Measurements from ENCODE around the gene STAT6.

DNA sequence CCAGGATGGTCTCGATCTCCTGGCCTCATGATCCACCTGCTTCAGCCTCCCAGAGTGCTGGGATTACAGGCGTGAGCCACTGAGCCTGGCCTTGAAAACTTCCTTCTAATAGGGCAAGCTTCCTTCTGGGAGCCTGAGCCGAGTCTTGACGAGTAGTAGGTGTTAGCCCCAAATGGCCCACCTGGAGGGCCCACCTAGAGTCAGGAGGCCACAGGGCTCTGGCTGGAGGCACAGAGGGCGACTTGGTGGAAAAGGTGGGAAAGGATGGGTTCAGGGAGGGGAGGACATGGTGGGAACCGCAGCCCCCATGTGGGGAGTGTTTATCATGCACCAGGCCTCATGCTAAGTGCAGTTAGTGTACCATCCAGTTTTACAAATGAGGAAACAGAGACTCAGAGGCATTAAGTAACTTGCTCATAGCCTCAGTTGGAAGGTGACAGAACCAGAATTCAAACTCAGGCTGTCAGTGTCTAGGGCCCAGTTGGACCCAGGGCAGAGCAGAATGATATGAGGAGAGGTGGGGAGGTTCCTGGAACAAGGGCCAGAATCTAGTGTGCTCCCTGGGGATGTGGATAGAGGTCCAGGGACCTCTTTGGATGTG lies 39.3 kb upstream of the STAT6 start:
- no peak for TF ChIP-seq POLR2A (IDR thresholded peaks at IDR 0.05)
- TF ChIP-seq, protein P1, sequence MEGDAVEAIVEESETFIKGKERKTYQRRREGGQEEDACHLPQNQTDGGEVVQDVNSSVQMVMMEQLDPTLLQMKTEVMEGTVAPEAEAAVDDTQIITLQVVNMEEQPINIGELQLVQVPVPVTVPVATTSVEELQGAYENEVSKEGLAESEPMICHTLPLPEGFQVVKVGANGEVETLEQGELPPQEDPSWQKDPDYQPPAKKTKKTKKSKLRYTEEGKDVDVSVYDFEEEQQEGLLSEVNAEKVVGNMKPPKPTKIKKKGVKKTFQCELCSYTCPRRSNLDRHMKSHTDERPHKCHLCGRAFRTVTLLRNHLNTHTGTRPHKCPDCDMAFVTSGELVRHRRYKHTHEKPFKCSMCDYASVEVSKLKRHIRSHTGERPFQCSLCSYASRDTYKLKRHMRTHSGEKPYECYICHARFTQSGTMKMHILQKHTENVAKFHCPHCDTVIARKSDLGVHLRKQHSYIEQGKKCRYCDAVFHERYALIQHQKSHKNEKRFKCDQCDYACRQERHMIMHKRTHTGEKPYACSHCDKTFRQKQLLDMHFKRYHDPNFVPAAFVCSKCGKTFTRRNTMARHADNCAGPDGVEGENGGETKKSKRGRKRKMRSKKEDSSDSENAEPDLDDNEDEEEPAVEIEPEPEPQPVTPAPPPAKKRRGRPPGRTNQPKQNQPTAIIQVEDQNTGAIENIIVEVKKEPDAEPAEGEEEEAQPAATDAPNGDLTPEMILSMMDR (IDR thresholded peaks at IDR 0.05) = no peak
- TF ChIP-seq POLR2AphosphoS5 (IDR thresholded peaks at IDR 0.05) = no peak
- TF ChIP-seq EP300 (IDR thresholded peaks at IDR 0.05) = no peak
